ENCODE data around the gene CREB3L2. TPM values are rescaled to one million over a fixed set of nuclear protein-coding genes. Genes with fewer than 3 reads are reported as not detected.

CREB3L2 gene
- total and polyA plus RNA-seq, 2 donors, result 3.4 to 6.6 TPM

DNA sequence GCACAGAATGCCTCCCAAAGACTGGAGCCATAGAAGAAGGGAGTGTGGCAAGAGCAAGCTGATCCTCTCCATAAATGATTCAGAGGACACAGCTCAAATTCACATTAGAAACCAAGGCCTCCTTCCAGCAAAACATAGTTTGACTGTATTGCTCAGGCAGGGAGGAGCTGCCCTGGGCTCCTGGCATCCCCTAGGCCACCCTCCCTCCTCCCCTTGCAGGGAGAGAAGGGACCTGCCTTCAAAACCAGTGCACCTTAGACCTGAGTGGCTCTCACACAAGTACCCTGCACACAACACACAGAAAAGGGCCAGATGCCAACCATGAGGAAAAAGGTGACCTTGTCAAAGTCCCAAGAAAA is 64.7 kb downstream of the CREB3L2 start:
- no peak for DNase-seq (ENCODE audit: low read depth in 6 of 9, low spot score in 9 of 9)
- Histone ChIP-seq H3K27ac (ENCODE audit: low read depth in 1 of 2, low read length in 1 of 2) (peak overlapping the region in 1 of 2 donors; percentile 15), H3K36me3 (ENCODE audit: control insufficient read depth in 2 of 2, insufficient read depth in 2 of 2, low read length in 1 of 2) (no peaks in the 10 kb centered on the region), H3K27me3 (ENCODE audit: control insufficient read depth in 2 of 2, insufficient read depth in 1 of 2, low read length in 1 of 2) (no peaks in the 10 kb centered on the region), H3K9me3 (ENCODE audit: control insufficient read depth in 2 of 2, insufficient read depth in 1 of 2, low read length in 1 of 2) (no peaks in the 10 kb centered on the region), H3K4me3 (ENCODE audit: low read length in 2 of 2) (no peak overlapping the region), H3K4me1 (ENCODE audit: control insufficient read depth in 2 of 2, insufficient read depth in 2 of 2, low read length in 2 of 2) (peaks cover 9 to 15% of the 10 kb centered on the region in 2 donors)

DNA sequence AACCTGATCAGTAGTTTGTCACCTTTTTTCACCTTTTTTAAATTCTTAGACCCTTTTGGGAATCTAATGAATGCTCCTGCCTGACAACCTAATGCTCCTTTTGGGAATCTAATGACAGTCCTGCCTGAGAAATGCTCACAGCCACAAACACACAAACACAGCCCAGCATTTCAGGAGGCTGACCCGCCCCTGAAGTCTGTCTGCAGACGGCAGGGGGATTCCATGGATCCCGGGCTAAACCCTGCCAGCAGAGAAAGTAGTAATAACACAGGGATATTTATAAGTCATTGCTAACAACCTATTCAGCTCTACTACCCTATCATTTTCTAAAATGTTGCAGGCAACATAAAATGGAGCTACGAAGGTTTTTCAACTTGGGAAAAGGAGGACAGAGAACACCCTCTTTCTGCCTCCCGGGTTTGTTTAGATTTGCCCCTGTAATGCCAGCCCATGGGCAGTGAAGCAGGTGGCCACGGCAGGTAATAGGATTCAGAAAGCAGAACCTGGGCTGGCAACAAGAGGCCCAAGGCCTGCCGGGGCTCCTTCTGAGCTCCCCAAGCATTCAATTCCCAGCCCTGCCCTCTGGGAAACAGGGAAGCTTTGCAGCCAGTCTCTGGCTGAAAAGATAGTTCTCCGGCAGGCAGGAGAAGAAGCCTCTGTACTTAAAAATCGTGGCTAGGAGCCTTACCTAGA is 65.2 kb downstream of the CREB3L2 start:
- Histone ChIP-seq H3K27me3 (ENCODE audit: control insufficient read depth in 2 of 2, insufficient read depth in 1 of 2, low read length in 1 of 2) (no peaks in the 10 kb centered on the region), H3K27ac (ENCODE audit: low read depth in 1 of 2, low read length in 1 of 2) (no peak overlapping the region), H3K36me3 (ENCODE audit: control insufficient read depth in 2 of 2, insufficient read depth in 2 of 2, low read length in 1 of 2) (no peaks in the 10 kb centered on the region), H3K9me3 (ENCODE audit: control insufficient read depth in 2 of 2, insufficient read depth in 1 of 2, low read length in 1 of 2) (no peaks in the 10 kb centered on the region), H3K4me1 (ENCODE audit: control insufficient read depth in 2 of 2, insufficient read depth in 2 of 2, low read length in 2 of 2) (peaks cover 9 to 15% of the 10 kb centered on the region in 2 donors), H3K4me3 (ENCODE audit: low read length in 2 of 2) (no peak overlapping the region)
- 94% methylated on average over 9 of the region's 9 CpGs for WGBS
- no peak for DNase-seq (ENCODE audit: low read depth in 6 of 9, low spot score in 9 of 9)

DNA sequence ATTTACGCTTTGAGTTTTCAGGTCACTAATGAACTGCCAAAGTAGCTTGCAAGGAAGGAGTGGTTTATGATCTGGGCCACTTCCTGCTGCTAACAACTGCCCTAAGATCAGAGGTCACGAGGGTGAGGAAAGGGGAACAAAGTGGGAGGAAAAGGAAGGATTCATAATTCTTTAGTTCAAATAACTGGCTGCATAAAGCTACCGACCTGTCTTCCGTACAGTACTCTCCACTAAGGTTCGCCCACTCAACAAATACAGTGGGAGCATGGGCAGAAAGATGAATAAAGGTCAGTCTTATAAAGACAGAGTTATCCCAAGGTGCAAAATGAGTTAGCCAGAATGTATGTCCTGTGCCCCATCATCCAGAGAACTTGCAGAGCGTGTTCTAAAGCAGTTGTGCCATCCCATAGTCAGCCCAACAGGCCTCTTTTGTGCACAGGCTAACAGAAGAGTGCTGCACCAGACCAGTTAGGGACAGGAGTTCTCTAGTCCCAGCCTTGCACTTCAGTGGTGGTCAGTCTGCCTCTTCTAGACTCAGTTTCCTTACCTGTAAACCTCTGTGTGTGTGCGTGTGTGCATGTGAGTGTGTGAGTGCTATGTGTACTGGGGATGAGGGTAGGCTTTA is 65.9 kb downstream of the CREB3L2 start:
- H3K27ac ChIP-seq (ENCODE audit: low read depth in 1 of 2, low read length in 1 of 2), result peak overlapping the region in 1 of 2 donors; percentile 25
- WGBS, result 66% methylated on average over 7 of the region's 7 CpGs
- H3K27me3 ChIP-seq (ENCODE audit: control insufficient read depth in 2 of 2, insufficient read depth in 1 of 2, low read length in 1 of 2), result no peaks in the 10 kb centered on the region
- no peaks in the 10 kb centered on the region for H3K36me3 ChIP-seq (ENCODE audit: control insufficient read depth in 2 of 2, insufficient read depth in 2 of 2, low read length in 1 of 2)
- peaks cover 9 to 15% of the 10 kb centered on the region in 2 donors for H3K4me1 ChIP-seq (ENCODE audit: control insufficient read depth in 2 of 2, insufficient read depth in 2 of 2, low read length in 2 of 2)
- H3K4me3 ChIP-seq (ENCODE audit: low read length in 2 of 2), result no peak overlapping the region
- H3K9me3 ChIP-seq (ENCODE audit: control insufficient read depth in 2 of 2, insufficient read depth in 1 of 2, low read length in 1 of 2), result no peaks in the 10 kb centered on the region
- peak in 1 of 9 donors; percentile 36 for DNase-seq (ENCODE audit: low read depth in 6 of 9, low spot score in 9 of 9)

DNA sequence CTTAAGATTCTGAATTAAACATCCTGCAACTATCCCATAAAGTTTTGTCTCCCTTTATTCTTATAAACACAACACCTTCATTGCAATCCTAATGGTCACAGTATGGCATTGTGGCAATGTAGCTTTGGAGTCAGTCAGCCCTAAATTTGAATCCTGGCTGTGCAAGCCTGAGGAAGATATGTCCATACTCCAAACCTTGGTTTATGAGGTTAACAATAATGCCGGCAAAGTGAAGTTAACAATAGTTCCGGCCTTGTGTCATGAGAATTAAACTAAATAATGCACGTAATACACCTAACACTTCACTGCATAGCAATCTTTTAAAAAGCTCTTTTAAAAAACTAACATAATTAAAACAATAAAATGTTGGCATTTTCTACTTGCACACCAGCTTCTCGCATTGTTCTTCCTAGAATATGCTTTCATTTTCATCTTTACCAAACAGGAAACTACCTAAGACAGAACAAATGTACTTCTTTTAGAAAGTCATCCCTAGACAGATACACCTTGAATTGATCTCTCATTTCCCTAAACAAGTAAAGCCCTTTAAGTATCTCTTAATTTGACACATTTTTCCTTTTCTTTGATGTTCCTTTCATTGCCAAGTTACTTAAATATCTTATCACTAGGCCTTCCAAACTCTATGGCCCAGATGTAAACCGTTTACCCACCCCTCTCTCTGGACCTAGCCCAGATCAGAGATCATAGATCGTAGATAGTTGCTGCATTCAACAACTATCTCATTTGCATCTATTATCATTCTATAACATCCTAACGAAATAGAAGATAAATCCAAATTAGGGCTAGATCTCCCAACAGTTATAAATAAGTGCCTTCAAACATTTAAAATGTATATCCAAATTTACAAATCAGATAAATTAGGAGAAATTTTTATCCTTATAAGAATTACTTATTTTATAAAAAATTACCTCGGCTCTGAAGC is 66.7 kb downstream of the CREB3L2 start:
- Histone ChIP-seq H3K4me3 (ENCODE audit: low read length in 2 of 2) (peak overlapping the region; percentile 12 to 26), H3K4me1 (ENCODE audit: control insufficient read depth in 2 of 2, insufficient read depth in 2 of 2, low read length in 2 of 2) (peaks cover 9 to 14% of the 10 kb centered on the region in 2 donors), H3K36me3 (ENCODE audit: control insufficient read depth in 2 of 2, insufficient read depth in 2 of 2, low read length in 1 of 2) (no peaks in the 10 kb centered on the region), H3K9me3 (ENCODE audit: control insufficient read depth in 2 of 2, insufficient read depth in 1 of 2, low read length in 1 of 2) (no peaks in the 10 kb centered on the region), H3K27ac (ENCODE audit: low read depth in 1 of 2, low read length in 1 of 2) (peak overlapping the region; percentile 52 to 74), H3K27me3 (ENCODE audit: control insufficient read depth in 2 of 2, insufficient read depth in 1 of 2, low read length in 1 of 2) (no peaks in the 10 kb centered on the region)
- DNase-seq (ENCODE audit: low read depth in 6 of 9, low spot score in 9 of 9), result peak in 3 of 9 donors; percentile 9 to 59 (median 13)
- WGBS, result 19% methylated on average over 8 of the region's 8 CpGs

DNA sequence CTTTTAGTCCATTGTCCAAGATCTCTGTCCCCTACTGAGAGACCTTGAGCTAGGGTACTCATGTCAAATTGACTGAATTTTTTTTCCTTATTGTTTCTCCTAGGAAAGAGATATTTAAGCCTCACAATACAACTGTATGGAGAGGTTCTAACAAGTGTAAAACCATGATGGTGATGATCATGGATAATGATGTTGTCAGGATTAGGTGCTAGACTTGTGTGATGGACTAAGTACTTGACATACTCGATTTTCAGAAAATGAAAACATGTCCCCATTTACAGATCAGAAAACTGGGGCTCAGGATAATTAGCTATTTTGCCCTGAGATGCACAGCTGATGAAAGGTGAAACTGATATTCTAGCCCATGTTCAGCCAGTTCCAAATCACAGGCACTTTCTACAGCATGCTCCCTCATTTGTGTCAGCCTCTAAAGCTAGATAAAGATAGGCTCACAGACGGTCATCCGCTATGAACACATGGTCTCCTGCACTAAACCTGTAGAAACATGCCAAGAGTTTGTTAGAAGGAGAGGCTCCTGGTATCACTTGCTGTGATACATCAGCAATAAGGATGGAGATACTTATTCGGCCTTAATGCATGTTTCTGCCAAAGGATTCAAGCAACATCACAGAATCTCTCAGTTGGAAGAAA is 67.6 kb downstream of the CREB3L2 start:
- 91% methylated on average over 4 of the region's 4 CpGs for WGBS
- no peaks in the 10 kb centered on the region for H3K27me3 ChIP-seq (ENCODE audit: control insufficient read depth in 2 of 2, insufficient read depth in 1 of 2, low read length in 1 of 2)
- peak in 1 of 9 donors; percentile 12 for DNase-seq (ENCODE audit: low read depth in 6 of 9, low spot score in 9 of 9)
- no peak overlapping the region for H3K4me3 ChIP-seq (ENCODE audit: low read length in 2 of 2)
- H3K4me1 ChIP-seq (ENCODE audit: control insufficient read depth in 2 of 2, insufficient read depth in 2 of 2, low read length in 2 of 2), result peaks cover 9 to 14% of the 10 kb centered on the region in 2 donors
- H3K36me3 ChIP-seq (ENCODE audit: control insufficient read depth in 2 of 2, insufficient read depth in 2 of 2, low read length in 1 of 2), result no peaks in the 10 kb centered on the region
- H3K27ac ChIP-seq (ENCODE audit: low read depth in 1 of 2, low read length in 1 of 2), result no peak overlapping the region
- no peaks in the 10 kb centered on the region for H3K9me3 ChIP-seq (ENCODE audit: control insufficient read depth in 2 of 2, insufficient read depth in 1 of 2, low read length in 1 of 2)

DNA sequence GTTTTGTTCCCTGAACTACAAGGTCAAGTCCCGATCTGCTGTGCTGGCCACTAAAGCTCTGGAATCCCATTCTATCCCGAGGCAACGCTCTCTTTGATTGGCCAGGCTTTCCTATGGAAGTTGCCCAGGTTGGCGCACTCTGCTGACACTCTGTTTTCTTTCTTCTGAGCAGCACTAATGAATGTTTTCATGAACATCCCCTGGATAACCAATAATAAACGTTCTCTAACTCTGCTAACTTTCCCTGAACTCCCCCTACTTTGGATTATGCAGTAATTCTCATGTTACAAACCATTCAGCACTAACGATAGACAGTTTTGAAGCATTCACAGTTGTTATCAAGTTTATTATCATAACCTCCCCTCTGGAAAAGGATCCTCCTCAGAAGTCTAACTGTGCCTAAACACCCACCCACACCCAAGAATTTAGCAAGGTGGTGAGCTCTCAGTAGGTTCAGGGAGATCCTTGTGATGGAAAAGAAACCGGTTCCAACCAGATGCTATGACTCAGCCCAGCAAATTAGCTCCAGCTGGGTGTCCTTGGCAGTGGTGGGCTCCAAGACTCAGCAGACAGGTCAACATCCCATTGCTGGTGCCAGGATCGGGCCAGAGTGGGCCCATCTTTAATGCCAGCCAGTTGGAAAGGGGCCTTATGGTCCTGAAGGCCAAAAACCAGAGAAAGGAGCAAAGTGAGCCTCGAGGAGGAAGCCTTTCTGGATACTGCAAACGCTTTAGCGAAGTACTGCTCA is 68.4 kb downstream of the CREB3L2 start:
- no peak for DNase-seq (ENCODE audit: low read depth in 6 of 9, low spot score in 9 of 9)
- WGBS, result 86% methylated on average over 11 of the region's 11 CpGs
- Histone ChIP-seq H3K4me3 (ENCODE audit: low read length in 2 of 2) (no peak overlapping the region), H3K27me3 (ENCODE audit: control insufficient read depth in 2 of 2, insufficient read depth in 1 of 2, low read length in 1 of 2) (no peaks in the 10 kb centered on the region), H3K27ac (ENCODE audit: low read depth in 1 of 2, low read length in 1 of 2) (no peak overlapping the region), H3K4me1 (ENCODE audit: control insufficient read depth in 2 of 2, insufficient read depth in 2 of 2, low read length in 2 of 2) (peaks cover 9 to 14% of the 10 kb centered on the region in 2 donors), H3K9me3 (ENCODE audit: control insufficient read depth in 2 of 2, insufficient read depth in 1 of 2, low read length in 1 of 2) (no peaks in the 10 kb centered on the region), H3K36me3 (ENCODE audit: control insufficient read depth in 2 of 2, insufficient read depth in 2 of 2, low read length in 1 of 2) (no peaks in the 10 kb centered on the region)

DNA sequence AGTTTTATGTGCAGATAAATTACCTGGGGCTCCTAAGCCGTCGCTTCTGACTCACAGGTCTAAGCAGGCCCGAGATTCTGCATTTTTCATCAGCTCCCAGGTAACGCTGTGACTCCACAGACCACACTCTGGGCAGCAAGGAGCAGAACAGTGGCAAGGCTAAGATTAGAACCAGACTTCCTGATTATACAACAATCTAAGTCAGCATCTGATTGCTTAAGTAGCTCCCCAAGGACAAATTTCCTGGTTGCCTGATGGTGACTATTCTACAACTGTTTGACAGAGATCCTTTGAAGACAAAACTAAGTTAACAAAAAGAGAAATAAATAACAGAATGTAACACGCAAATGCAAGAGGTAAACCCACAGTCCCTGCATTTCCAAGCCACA is 69.0 kb downstream of the CREB3L2 start:
- no peak for DNase-seq (ENCODE audit: low read depth in 6 of 9, low spot score in 9 of 9)
- Histone ChIP-seq H3K4me1 (ENCODE audit: control insufficient read depth in 2 of 2, insufficient read depth in 2 of 2, low read length in 2 of 2) (peaks cover 9 to 14% of the 10 kb centered on the region in 2 donors), H3K27ac (ENCODE audit: low read depth in 1 of 2, low read length in 1 of 2) (no peak overlapping the region), H3K27me3 (ENCODE audit: control insufficient read depth in 2 of 2, insufficient read depth in 1 of 2, low read length in 1 of 2) (no peaks in the 10 kb centered on the region), H3K36me3 (ENCODE audit: control insufficient read depth in 2 of 2, insufficient read depth in 2 of 2, low read length in 1 of 2) (peaks cover 0 to 3% of the 10 kb centered on the region in 2 donors), H3K9me3 (ENCODE audit: control insufficient read depth in 2 of 2, insufficient read depth in 1 of 2, low read length in 1 of 2) (no peaks in the 10 kb centered on the region), H3K4me3 (ENCODE audit: low read length in 2 of 2) (no peak overlapping the region)
- 58% methylated on average over 5 of the region's 5 CpGs for WGBS

DNA sequence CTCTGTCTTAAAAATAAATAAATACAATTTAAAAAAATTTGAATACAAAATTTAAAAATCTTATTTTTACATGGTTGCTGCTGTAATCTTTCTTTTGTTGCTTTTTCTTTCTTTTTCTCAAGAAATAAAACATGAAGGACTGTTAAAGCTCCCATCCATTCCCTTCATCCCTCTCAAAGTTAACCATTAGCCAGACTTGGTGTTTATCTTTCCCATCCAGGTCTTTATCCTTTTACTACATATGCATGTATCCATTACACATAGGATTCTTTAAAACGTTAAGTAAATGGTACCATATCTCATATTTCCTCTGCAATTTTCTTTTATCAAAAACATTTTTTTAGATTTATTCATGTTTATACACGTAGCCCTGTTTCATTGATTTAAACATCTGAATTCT is 70.1 kb downstream of the CREB3L2 start:
- Histone ChIP-seq H3K4me3 (ENCODE audit: low read length in 2 of 2) (no peak overlapping the region), H3K27ac (ENCODE audit: low read depth in 1 of 2, low read length in 1 of 2) (no peak overlapping the region), H3K36me3 (ENCODE audit: control insufficient read depth in 2 of 2, insufficient read depth in 2 of 2, low read length in 1 of 2) (peaks cover 0 to 6% of the 10 kb centered on the region in 2 donors), H3K27me3 (ENCODE audit: control insufficient read depth in 2 of 2, insufficient read depth in 1 of 2, low read length in 1 of 2) (no peaks in the 10 kb centered on the region), H3K4me1 (ENCODE audit: control insufficient read depth in 2 of 2, insufficient read depth in 2 of 2, low read length in 2 of 2) (peaks cover 9 to 14% of the 10 kb centered on the region in 2 donors), H3K9me3 (ENCODE audit: control insufficient read depth in 2 of 2, insufficient read depth in 1 of 2, low read length in 1 of 2) (no peaks in the 10 kb centered on the region)
- 90% methylated on average over 2 of the region's 2 CpGs for WGBS
- no peak for DNase-seq (ENCODE audit: low read depth in 6 of 9, low spot score in 9 of 9)

Data from thymus (tissue), 11 donors.